Measurements from ENCODE around the gene R3HDM2. TPM values are rescaled to one million over a fixed set of nuclear protein-coding genes. Genes with fewer than 3 reads are reported as not detected.

Gene R3HDM2
- total RNA-seq, 1 experiment from 2014 or later = 34.7 TPM

DNA sequence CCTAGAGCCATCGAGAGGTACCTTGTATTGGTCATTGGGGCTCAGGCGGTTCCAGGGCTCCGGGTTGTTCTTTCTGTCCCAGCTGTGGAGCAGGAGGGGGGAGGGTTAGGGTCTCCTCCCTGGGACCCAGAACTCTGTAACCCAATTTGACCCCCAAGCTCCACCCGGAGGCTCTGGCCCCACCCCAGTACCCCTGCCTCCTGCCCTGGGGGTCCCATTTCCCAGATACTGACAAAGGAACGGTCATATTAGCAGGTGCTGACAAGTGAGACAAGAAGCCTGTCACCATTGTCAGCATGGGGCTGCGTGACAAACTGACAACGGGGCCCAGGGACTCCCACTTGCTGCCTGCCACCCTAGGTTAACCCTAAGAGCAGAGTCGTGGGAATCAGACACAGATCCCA lies 195.1 kb downstream of the R3HDM2 start:
- Mint-ChIP-seq H3K27me3 (ENCODE audit: low read depth) (peaks cover 65% of the 10 kb centered on the region), H3K36me3 (peaks cover 30% of the 10 kb centered on the region), H3K27ac (no peak overlapping the region), H3K4me1 (peaks cover 50% of the 10 kb centered on the region), H3K4me3 (no peak overlapping the region), H3K9me3 (no peaks in the 10 kb centered on the region)
- DNase-seq (ENCODE audit: low spot score) (no peak), ATAC-seq (no peak)
- ChIA-PET CTCF (interaction anchor here (10.7 to 18.5 kb wide), 2 partner anchors 10 to 21 kb away, joined by 415 to 660 read pairs; partner anchors contain the start of genes NXPH4 and SHMT2), POLR2A (interaction anchor here (0.6 to 9.7 kb wide), 3 partner anchors 10 to 21 kb away, joined by 3 to 97 read pairs (median 3); no protein-coding TSS in a partner anchor)
- TF ChIP-seq NR1H2 (CRISPR knock-in tag; IDR thresholded peaks at IDR 0.05) = no peak
- TF ChIP-seq E2F1 (CRISPR knock-in tag; IDR thresholded peaks at IDR 0.05) = peak; percentile 57; the same call in 1 of the 2 replicates
- no peak for TF ChIP-seq NFE2L1 (CRISPR knock-in tag; IDR thresholded peaks at IDR 0.05)
- no peak for TF ChIP-seq SP1 (CRISPR knock-in tag; conservative IDR thresholded peaks at IDR 0.05)
- TF ChIP-seq ZNF232 (CRISPR knock-in tag; IDR thresholded peaks at IDR 0.05) = no peak

- H3K36me3 Mint-ChIP-seq = peaks cover 35% of the 10 kb centered on the region
- peak; percentile 56 for DNase-seq (ENCODE audit: low spot score)
- H3K4me1 Mint-ChIP-seq = peaks cover 50% of the 10 kb centered on the region
- ChIA-PET CTCF (interaction anchor here (10.7 to 18.5 kb wide), 2 partner anchors 9 to 21 kb away, joined by 415 to 660 read pairs; partner anchors contain the start of genes NXPH4 and SHMT2), POLR2A (interaction anchor here (9.7 kb wide), 1 partner anchor 10 kb away, joined by 97 read pairs; no protein-coding TSS in a partner anchor)
- H3K4me3 Mint-ChIP-seq = no peak overlapping the region
- no peak overlapping the region for H3K27ac Mint-ChIP-seq
- peak; percentile 1 for ATAC-seq
- peaks cover 60% of the 10 kb centered on the region for H3K27me3 Mint-ChIP-seq (ENCODE audit: low read depth)
- H3K9me3 Mint-ChIP-seq = no peaks in the 10 kb centered on the region
- TF ChIP-seq ZBTB43 (CRISPR knock-in tag; IDR thresholded peaks at IDR 0.05) (0 out of 2 replicates have a peak, but pooled peaks have one; percentile 21), NR1H2 (CRISPR knock-in tag; IDR thresholded peaks at IDR 0.05) (no peak), PRRX2 (CRISPR knock-in tag; IDR thresholded peaks at IDR 0.05) (peak; percentile 82), SMAD3 (CRISPR knock-in tag; IDR thresholded peaks at IDR 0.05; ENCODE audit: borderline replicate concordance) (no peak), ZNF416 (CRISPR knock-in tag; IDR thresholded peaks at IDR 0.05) (peak; percentile 83), SMAD4 (CRISPR knock-in tag; IDR thresholded peaks at IDR 0.05) (no peak), NFATC4 (CRISPR knock-in tag; IDR thresholded peaks at IDR 0.05) (peak; percentile 72), RELA (CRISPR knock-in tag; IDR thresholded peaks at IDR 0.05; ENCODE audit: borderline replicate concordance) (no peak), FOXK1 (CRISPR knock-in tag; IDR thresholded peaks at IDR 0.05) (no peak), FOXP1 (CRISPR knock-in tag; IDR thresholded peaks at IDR 0.05; ENCODE audit: borderline replicate concordance) (peak; percentile 49; the same call in 1 of the 2 replicates), ETV6 (CRISPR knock-in tag; IDR thresholded peaks at IDR 0.05) (peak; percentile 51; the same call in 1 of the 2 replicates), JAZF1 (CRISPR knock-in tag; IDR thresholded peaks at IDR 0.05) (no peak), AR (CRISPR knock-in tag; IDR thresholded peaks at IDR 0.05) (0 out of 2 replicates have a peak, but pooled peaks have one; percentile 8)
- TF ChIP-seq, protein P1, sequence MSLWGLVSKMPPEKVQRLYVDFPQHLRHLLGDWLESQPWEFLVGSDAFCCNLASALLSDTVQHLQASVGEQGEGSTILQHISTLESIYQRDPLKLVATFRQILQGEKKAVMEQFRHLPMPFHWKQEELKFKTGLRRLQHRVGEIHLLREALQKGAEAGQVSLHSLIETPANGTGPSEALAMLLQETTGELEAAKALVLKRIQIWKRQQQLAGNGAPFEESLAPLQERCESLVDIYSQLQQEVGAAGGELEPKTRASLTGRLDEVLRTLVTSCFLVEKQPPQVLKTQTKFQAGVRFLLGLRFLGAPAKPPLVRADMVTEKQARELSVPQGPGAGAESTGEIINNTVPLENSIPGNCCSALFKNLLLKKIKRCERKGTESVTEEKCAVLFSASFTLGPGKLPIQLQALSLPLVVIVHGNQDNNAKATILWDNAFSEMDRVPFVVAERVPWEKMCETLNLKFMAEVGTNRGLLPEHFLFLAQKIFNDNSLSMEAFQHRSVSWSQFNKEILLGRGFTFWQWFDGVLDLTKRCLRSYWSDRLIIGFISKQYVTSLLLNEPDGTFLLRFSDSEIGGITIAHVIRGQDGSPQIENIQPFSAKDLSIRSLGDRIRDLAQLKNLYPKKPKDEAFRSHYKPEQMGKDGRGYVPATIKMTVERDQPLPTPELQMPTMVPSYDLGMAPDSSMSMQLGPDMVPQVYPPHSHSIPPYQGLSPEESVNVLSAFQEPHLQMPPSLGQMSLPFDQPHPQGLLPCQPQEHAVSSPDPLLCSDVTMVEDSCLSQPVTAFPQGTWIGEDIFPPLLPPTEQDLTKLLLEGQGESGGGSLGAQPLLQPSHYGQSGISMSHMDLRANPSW (CRISPR knock-in tag; conservative IDR thresholded peaks at IDR 0.05; ENCODE audit: low read depth) = no peak
- TF ChIP-seq, protein P2, sequence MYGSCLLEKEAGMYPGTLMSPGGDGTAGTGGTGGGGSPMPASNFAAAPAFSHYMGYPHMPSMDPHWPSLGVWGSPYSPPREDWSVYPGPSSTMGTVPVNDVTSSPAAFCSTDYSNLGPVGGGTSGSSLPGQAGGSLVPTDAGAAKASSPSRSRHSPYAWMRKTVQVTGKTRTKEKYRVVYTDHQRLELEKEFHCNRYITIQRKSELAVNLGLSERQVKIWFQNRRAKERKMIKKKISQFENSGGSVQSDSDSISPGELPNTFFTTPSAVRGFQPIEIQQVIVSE (CRISPR knock-in tag; IDR thresholded peaks at IDR 0.05; ENCODE audit: borderline replicate concordance) = no peak
- TF ChIP-seq, protein P3, sequence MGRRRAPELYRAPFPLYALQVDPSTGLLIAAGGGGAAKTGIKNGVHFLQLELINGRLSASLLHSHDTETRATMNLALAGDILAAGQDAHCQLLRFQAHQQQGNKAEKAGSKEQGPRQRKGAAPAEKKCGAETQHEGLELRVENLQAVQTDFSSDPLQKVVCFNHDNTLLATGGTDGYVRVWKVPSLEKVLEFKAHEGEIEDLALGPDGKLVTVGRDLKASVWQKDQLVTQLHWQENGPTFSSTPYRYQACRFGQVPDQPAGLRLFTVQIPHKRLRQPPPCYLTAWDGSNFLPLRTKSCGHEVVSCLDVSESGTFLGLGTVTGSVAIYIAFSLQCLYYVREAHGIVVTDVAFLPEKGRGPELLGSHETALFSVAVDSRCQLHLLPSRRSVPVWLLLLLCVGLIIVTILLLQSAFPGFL (CRISPR knock-in tag; IDR thresholded peaks at IDR 0.05; ENCODE audit: borderline replicate concordance) = no peak
- TF ChIP-seq, protein P4, sequence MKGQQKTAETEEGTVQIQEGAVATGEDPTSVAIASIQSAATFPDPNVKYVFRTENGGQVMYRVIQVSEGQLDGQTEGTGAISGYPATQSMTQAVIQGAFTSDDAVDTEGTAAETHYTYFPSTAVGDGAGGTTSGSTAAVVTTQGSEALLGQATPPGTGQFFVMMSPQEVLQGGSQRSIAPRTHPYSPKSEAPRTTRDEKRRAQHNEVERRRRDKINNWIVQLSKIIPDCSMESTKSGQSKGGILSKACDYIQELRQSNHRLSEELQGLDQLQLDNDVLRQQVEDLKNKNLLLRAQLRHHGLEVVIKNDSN (CRISPR knock-in tag; IDR thresholded peaks at IDR 0.05) = peak; percentile 46; the same call in 1 of the 2 replicates
Measured at GRCh38 chr12:57235017-57235727, 195.7 kb downstream of the R3HDM2 start.

Data from WTC11 (cell line).